ENCODE measurements around the gene RGS8. TPM values are rescaled to one million over a fixed set of nuclear protein-coding genes. Genes with fewer than 3 reads are reported as not detected.

RGS8 gene
- total and polyA plus RNA-seq, 10 of the 15 experiments (the other 5 are each of a cell fraction or from before 2014, with no cell fraction given) = 0.03 to 0.62 (median 0.33) TPM

DNA sequence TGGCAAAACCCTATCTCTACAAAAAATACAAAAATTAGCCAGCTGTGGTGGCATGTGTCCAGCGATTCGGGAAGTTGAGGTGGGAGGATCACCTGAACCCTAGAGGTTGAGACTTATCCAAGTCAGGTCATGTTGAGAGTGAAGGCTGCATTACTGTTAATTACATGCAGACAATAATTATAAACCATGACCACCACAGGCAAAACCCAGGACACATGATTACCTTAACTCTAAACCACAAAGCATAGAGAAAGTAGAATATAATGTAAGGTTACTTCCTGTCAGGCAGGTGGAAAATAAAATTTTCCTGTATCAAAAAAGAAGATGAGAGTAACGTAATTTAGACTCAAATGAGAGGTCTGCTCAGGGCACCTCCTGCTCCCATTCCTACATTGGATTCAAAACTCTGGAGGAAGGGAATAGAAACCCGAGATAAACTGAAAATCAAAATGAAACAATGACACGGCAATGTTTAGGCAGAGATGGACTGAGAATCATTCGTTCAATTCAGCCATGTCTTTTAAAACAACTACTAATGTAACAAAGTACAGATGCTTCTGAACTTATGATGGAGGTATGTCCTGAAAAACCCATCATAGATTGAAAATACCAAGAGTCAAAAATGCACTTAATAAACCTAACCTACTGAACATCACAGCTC lies 33.6 kb downstream of the RGS8 start (continued):
- TF ChIP-seq BRCA1 (IDR thresholded peaks at IDR 0.05; ENCODE audit: low read depth, low read length) (no peak), MEF2B (IDR thresholded peaks at IDR 0.05; ENCODE audit: partially characterized antibody, poor library complexity, severe bottlenecking) (no peak), GATAD2B (conservative IDR thresholded peaks at IDR 0.05; ENCODE audit: low read depth) (0 out of 2 replicates have a peak, but pooled peaks have one; percentile 25), RAD51 (IDR thresholded peaks at IDR 0.05) (0 out of 2 replicates have a peak, but pooled peaks have one; percentile 33), ZNF274 (IDR thresholded peaks at IDR 0.05; ENCODE audit: insufficient read depth, insufficient read length) (no peak), MTA2 (IDR thresholded peaks at IDR 0.05; ENCODE audit: low read depth) (peak; percentile 57), CBFB (IDR thresholded peaks at IDR 0.05; ENCODE audit: low read depth) (no peak), RELA (IDR thresholded peaks at IDR 0.05; ENCODE audit: borderline replicate concordance, partially characterized antibody) (no peak), HDGF (IDR thresholded peaks at IDR 0.05) (no peak), POU2F2 (IDR thresholded peaks at IDR 0.05; ENCODE audit: borderline replicate concordance, low read depth, low read length) (no peak), NFYB (IDR thresholded peaks at IDR 0.05; ENCODE audit: insufficient read depth, low read depth, low read length) (no peak), STAT3 (IDR thresholded peaks at IDR 0.05; ENCODE audit: low read depth, low read length) (no peak)
- TF ChIP-seq, protein P1, sequence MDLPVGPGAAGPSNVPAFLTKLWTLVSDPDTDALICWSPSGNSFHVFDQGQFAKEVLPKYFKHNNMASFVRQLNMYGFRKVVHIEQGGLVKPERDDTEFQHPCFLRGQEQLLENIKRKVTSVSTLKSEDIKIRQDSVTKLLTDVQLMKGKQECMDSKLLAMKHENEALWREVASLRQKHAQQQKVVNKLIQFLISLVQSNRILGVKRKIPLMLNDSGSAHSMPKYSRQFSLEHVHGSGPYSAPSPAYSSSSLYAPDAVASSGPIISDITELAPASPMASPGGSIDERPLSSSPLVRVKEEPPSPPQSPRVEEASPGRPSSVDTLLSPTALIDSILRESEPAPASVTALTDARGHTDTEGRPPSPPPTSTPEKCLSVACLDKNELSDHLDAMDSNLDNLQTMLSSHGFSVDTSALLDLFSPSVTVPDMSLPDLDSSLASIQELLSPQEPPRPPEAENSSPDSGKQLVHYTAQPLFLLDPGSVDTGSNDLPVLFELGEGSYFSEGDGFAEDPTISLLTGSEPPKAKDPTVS (IDR thresholded peaks at IDR 0.05; ENCODE audit: low read depth, low read length) = no peak

Data from GM12878 (cell line).